Right lobe of liver (tissue), 6 donors: ENCODE results near the gene DUSP6. TPM values are rescaled to one million over a fixed set of nuclear protein-coding genes. Genes with fewer than 3 reads are reported as not detected.

Experiments
- ATAC-seq, 4 donors: fragments of 200-7000 bp; cut with Tn5 transposase; one replicate each; pipeline ENCODE4 v1.9.1; 2020; ENCODE audit warnings: mild to moderate bottlenecking in 4 of 4, moderate library complexity in 4 of 4
- DNase-seq, 3 donors: peaks; one replicate each; pipeline ENCODE4 v3.0.0-alpha.2; 2020
- H3K27ac ChIP-seq, 3 donors: fragments of 200-600 bp; one replicate each; pipeline ENCODE4 v1.8.0; 2022
- H3K27me3 ChIP-seq, 2 donors: fragments of 200-600 bp; one replicate each; pipeline ENCODE4 v1.8.0; 2022
- H3K36me3 ChIP-seq, 4 donors: fragments of 200-600 bp; sonication (generic) in 1 of 4; one replicate each; pipeline versions ENCODE4 v1.5.1 to v1.8.0; 2017 to 2022; ENCODE audit warnings: control low read depth in 1 of 4
- H3K4me1 ChIP-seq, 4 donors: fragments of 200-600 bp; sonication (generic) in 1 of 4; one replicate each; pipeline versions ENCODE4 v1.5.1 to v1.8.0; 2017 to 2022; ENCODE audit warnings: control low read depth in 1 of 4
- H3K4me3 ChIP-seq, 3 donors: fragments of 200-600 bp; one replicate each; pipeline ENCODE4 v1.8.0; 2022
- H3K9me3 ChIP-seq, 4 donors: fragments of 200-600 bp; sonication (generic) in 1 of 4; one replicate each; pipeline versions ENCODE4 v1.5.1 to v1.8.0; 2017 to 2022; ENCODE audit warnings: control low read depth in 1 of 4
- CTCF ChIP-seq, 4 donors: fragments of 200-600 bp in 3 of 4; fragments of 450-650 bp in 1 of 4; IDR thresholded peaks; one replicate each; pipeline versions ENCODE4 v1.5.1 to v1.8.0; 2016 to 2022; ENCODE audit warnings: antibody characterized with exemption in 4 of 4, mild to moderate bottlenecking in 2 of 4
- POLR2A ChIP-seq: fragments of 450-650 bp; IDR thresholded peaks from one replicate; pipeline ENCODE4 v1.6.1; 2017; ENCODE audit warnings: antibody characterized with exemption, mild to moderate bottlenecking
- WGBS: methylation state at CpG from one replicate; pipeline ENCODE4 v1.1.6; 2018; ENCODE audit warnings: low coverage, low lambda C conversion rate; ENCODE audit not compliant: insufficient coverage; ENCODE audit errors: missing lambda C conversion rate; 5-methylcytosine and 5-hydroxymethylcytosine counted together
- intact Hi-C, 2 donors: fragments of 100-400 bp; cut with DNase I; formaldehyde crosslinking; loops; one replicate each; pipeline versions ENCODE4 v1.11.2 to v1.14.1; 2022
- total RNA-seq, 6 experiments: library from RNA; depleted of rRNA in 2 of 6; stranded (reverse); fragments of >200 nt in 2 of 6; fragmentation: NEBNext Ultra II Directional in 3 of 6; extraction: Animal tissue kit (Norgen Biotek cat#: 25700) in 3 of 6; gene quantifications; one replicate each; pipeline versions ENCODE4 v1.1.0 to v1.2.4, GENCODE V29; 2016 to 2023
- donor health status: DM: no; HTN: yes; CAD: no.
- donor health status: DM: no; HTN: no; CAD: no.
- donor health status: DM: no; HTN: no; CAD: no.
- donor health status: DM: no; HTN: yes; CAD: no.
- donor health status: DM: no; HTN: yes; CAD: no.

Gene DUSP6
- total RNA-seq, 6 experiments from 2014 or later = 24.3 to 139 (median 50.4) TPM

DNA sequence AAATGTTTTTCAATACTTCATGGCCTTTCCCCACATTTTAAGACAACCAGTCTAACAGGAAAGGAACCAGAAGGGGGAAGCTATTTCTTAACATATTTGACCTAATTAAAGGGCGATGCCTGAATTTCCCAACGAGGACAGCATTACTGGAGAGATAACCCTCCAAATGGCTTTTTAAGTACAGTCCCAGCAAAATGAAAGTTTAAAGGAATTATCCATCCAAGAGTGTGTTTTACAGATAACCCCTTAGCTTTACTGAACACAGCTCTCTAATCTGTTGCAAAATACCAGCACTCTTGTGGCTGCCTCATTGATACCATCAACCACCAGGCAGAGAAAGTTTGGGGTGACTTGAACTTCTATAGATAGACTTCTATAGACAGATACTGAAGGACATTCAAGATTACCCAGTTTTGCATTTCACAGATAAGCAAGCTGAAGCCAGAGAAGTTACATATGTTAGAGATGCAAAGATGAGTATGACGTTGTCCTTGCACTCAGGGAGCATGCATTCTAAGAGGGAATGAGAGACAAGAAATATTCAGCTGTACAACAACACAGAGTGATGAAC, 41.3 kb upstream of the DUSP6 start:
- peak overlapping the region in 1 of 3 donors; percentile 6 for H3K27ac ChIP-seq
- TF ChIP-seq POLR2A (no peak), CTCF (IDR thresholded peaks at IDR 0.05) (no peak)
- intact Hi-C loops = no loop called here
- ATAC-seq = peak in 1 of 4 donors; percentile 6
- H3K27me3 ChIP-seq = no peaks in the 10 kb centered on the region
- no peaks in the 10 kb centered on the region for H3K36me3 ChIP-seq
- WGBS = 24% methylated on average over 3 of the region's 3 CpGs
- H3K4me3 ChIP-seq = no peak overlapping the region
- H3K9me3 ChIP-seq = no peaks in the 10 kb centered on the region
- no peak for DNase-seq
- peaks cover 0 to 48% (median 18%) of the 10 kb centered on the region in 4 donors for H3K4me1 ChIP-seq

- 79% methylated on average over 3 of the region's 3 CpGs for whole genome bisulfite sequencing
- peaks cover 0 to 41% (median 18%) of the 10 kb centered on the region in 4 donors for H3K4me1 ChIP-seq
- no peaks in the 10 kb centered on the region for H3K27me3 ChIP-seq
- no peaks in the 10 kb centered on the region for H3K9me3 ChIP-seq
- ATAC-seq (no peak), DNase-seq (no peak)
- H3K36me3 ChIP-seq = no peaks in the 10 kb centered on the region
- intact Hi-C loops = no loop called here
- no peak overlapping the region for H3K27ac ChIP-seq
- TF ChIP-seq POLR2A (no peak), CTCF (IDR thresholded peaks at IDR 0.05) (no peak)
- no peak overlapping the region for H3K4me3 ChIP-seq
Observed at GRCh38 chr12:89392391-89392790, 40.1 kb upstream of the DUSP6 start.

DNA sequence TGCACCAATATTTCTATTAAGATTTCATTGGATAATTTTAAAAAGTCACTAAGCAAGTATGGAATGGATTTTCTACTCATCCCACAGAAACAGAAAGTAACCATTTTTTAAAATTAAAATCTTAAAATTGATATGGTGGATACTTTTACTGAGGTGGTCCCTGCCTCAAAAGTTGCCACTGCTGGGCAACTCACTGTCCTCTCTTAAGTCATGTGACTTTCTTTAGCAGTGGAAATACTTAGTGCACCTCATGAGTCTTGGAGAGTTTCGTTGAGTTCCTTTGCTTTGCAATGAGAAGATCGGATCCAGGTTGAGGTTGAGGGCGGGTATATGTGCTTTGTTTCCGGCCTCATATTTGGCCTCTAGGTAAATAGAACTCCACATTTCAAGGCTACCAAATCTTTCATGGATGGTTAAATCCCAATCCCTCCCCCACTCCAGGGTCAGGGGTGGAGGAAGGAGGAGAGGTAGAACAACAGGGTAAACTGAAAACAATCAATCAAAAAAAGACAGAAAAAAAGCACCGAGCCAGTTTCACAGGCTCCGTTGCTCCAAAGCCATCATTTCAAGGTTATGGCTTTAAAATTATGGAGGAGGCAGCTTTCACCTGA, 39.5 kb upstream of the DUSP6 start:
- H3K27ac ChIP-seq = peak overlapping the region in 1 of 3 donors; percentile 76

GRCh38 chr12:89390802-89391673, 38.7 kb upstream of the DUSP6 start:
- no peaks in the 10 kb centered on the region for H3K27me3 ChIP-seq
- H3K36me3 ChIP-seq = no peaks in the 10 kb centered on the region
- ATAC-seq (peak; percentile 79 to 90 (median 86)), DNase-seq (peak in 2 of 3 donors; percentile 34 to 65)
- WGBS = 32% methylated on average over 3 of the region's 3 CpGs
- H3K4me3 ChIP-seq = no peak overlapping the region
- intact Hi-C loops = no loop called here
- H3K27ac ChIP-seq = peak overlapping the region; percentile 76 to 79 (median 78)
- H3K4me1 ChIP-seq = peaks cover 0 to 48% (median 20%) of the 10 kb centered on the region in 4 donors
- H3K9me3 ChIP-seq = no peaks in the 10 kb centered on the region
- TF ChIP-seq CTCF (IDR thresholded peaks at IDR 0.05) = no peak
- TF ChIP-seq POLR2A = no peak

More for the DNA sequence above, 39.5 kb upstream of the DUSP6 start:
- Histone ChIP-seq H3K9me3 (no peaks in the 10 kb centered on the region), H3K27me3 (no peaks in the 10 kb centered on the region), H3K36me3 (no peaks in the 10 kb centered on the region), H3K4me1 (peaks cover 0 to 41% (median 18%) of the 10 kb centered on the region in 4 donors), H3K4me3 (no peak overlapping the region)
- WGBS = 86% methylated on average over 6 of the region's 6 CpGs
- intact Hi-C loops = no loop called here
- no peak for ATAC-seq
- TF ChIP-seq CTCF (IDR thresholded peaks at IDR 0.05) (no peak), POLR2A (no peak)
- no peak for DNase-seq
